ENCODE data around the gene ABCD3.

DNA sequence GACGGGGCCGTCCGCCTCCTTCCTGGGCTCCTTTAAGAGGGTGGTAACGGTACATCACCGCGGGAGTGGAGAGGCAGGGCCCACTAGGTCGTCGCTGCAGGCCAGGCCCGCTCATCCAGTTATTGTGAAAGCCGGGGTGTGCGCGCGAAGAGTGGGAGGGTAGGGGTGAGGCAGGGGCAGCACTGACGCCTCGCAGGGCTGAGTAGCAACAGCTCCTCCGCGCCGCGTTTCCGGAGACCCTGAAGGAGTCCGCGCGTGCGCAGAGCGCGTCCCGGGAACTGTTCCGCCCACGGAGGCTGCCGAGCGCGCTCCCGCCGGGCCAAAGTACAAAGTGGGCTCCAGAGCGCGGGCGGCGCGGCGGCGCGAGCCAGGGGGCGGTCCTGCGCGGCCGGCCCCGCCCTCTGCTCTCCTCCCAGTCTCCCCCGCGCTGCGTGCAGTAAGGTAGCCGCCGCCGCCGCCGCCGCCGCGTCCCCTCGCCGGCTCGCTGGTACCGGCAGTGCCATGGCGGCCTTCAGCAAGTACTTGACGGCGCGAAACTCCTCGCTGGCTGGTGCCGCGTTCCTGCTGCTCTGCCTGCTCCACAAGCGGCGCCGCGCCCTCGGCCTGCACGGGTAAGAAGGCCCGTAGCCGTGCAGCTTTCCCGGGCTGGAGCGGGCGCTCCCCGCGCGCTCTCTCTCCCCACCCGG, at the start of gene ABCD3:
- TF ChIP-seq, protein P1, sequence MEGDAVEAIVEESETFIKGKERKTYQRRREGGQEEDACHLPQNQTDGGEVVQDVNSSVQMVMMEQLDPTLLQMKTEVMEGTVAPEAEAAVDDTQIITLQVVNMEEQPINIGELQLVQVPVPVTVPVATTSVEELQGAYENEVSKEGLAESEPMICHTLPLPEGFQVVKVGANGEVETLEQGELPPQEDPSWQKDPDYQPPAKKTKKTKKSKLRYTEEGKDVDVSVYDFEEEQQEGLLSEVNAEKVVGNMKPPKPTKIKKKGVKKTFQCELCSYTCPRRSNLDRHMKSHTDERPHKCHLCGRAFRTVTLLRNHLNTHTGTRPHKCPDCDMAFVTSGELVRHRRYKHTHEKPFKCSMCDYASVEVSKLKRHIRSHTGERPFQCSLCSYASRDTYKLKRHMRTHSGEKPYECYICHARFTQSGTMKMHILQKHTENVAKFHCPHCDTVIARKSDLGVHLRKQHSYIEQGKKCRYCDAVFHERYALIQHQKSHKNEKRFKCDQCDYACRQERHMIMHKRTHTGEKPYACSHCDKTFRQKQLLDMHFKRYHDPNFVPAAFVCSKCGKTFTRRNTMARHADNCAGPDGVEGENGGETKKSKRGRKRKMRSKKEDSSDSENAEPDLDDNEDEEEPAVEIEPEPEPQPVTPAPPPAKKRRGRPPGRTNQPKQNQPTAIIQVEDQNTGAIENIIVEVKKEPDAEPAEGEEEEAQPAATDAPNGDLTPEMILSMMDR (conservative IDR thresholded peaks at IDR 0.05; ENCODE audit: low read length), result no peak
- no peak for TF ChIP-seq EZH2phosphoT487 (IDR thresholded peaks at IDR 0.05; ENCODE audit: borderline replicate concordance)
